ENCODE measurements around the gene CSNK2B.
"Not testable (repeated sequence)": the region's sequence is repeated elsewhere in the genome, so short reads cannot be mapped to it uniquely, and the experiment has no call there.

Gene CSNK2B

DNA sequence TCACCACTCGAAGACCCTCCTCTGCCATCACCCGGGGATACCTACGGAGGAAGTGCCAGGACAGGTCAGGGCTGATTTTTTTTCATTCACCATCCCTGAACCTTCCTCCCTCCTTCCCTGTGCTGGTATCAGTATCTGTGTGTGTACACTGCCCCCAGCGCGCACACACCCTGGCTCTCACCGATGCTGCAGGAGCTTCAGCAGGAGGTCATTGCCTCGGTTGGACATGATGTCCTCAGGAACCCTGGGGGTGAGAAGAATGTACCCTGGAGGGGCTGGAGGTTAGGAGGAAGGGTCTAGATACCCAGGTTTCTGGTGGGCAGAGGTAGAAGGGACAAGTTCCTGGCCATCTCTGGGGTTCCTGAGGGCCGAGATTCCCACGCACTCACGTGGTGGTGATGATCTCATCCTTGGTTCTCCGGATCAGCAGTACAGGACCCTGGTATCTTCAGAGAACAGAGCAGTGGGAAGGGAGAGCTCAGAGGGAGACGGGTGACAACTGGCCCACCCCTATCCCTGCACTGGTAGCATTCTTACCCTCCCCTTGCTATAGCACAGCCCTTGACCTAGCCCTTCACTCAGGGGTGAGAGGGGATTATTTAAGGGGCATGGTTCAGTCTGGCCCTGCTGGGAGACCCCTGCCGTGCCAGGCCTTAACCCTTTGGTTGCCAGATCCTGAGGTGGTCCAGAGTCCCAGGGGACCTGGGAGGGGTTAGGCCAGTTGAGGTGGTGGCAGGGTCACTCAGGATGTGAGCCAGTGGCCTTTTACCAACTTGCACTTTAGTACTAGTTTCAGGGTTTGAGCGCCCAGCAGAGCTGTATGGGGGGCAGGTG is 22.2 kb downstream of the CSNK2B start:
- no peak for DNase-seq

DNA sequence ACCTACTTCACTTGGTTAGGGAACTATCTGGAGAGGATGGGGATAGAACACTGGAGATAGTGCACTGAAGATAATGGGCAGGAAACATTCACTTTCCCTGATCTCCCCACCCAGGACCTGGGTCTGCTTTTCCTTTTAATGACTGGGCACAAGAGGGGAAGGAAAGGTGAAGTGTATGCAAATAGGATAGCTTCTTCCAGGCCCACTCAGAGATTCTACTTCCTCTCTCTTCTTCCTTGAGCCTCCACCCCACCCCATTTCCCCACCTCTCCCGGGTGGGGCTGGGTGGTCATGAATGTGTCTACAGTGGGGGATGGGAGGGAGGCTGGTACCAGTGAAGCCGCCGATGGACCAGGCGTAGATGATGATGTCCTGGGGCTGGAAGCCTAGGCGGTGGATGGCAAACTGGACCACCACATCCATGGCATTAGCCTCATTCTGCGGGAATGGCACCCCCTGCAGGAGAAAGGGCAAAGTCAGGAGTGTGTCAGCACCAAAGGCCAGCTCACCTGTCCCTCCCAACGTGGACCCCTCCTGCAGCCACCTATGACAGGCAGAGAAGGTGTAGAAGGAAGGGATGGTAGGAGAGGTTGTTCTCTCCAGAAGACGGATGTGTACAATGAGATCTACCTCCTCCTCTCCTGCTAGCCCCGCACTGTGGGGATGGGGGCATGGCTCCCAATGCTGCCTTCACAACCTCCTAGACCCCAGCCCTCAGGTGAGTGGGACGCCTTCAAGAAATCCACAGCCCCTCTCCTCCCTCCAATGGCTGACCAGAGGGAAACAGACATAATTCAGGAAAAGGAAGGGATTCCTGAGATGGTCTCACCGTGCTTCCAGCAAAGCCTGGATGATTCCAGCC is 23.6 kb downstream of the CSNK2B start:
- DNase-seq = no peak

DNA sequence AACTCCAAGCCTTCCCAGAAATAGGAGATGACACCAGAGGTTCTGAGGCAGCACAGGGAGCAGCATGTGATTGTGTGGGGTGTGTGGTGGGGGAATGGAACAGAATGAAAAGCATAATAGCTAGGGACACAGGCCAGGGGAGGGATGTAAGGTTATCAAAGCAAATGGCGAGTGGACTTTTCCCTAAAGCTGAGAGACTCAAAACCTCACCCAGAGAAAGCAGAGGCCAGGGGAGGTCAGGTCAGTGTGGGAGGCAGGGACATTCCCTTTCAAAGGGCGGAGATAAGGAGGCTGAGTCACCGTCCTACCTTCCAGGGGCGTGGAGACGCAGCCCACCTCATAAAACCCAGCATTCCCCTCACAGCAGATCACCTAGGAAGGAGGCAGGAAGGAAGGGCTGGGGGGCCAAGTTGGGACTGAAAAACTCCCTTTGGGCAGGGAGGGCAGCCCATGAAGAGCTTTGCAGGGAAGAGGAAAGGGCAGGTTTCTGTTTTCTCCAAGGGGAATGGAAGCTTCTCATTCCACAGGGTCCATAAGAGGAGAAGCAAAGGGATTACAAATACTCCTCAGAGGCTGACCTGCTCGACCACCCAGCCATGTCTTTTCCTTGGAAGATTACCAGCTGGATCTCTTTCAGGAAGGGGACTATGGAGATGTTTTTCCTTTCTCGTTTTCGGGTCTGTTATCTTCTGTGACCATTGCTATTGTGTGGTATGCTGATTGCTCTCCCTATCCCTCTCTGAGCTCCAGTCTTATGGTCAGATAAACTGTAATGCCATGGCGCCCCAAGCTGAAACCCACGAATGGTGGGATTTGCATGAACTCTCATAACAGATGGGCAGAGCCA is 24.6 kb downstream of the CSNK2B start:
- DNase-seq = peak in 3 of 14 donors; percentile 3 to 21 (median 8)

DNA sequence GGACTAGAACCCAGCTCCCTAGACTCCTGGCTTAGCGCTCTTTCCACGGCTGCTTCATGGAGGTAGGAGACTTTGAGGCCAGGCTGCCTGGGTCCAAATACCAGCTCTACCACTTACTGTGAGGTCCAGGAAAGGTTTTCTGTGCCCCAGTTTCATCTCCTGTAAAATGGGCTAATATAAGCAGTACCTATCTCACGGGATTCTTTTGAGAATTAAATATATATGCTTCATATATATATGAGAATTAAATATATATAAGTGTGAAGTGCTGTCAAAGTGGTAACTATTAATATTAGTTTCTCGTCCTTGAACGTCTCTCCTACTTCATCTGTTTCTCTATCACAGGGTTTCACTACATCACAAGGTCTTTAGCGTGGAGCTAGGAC is 25.2 kb downstream of the CSNK2B start:
- DNase-seq = no peak

DNA sequence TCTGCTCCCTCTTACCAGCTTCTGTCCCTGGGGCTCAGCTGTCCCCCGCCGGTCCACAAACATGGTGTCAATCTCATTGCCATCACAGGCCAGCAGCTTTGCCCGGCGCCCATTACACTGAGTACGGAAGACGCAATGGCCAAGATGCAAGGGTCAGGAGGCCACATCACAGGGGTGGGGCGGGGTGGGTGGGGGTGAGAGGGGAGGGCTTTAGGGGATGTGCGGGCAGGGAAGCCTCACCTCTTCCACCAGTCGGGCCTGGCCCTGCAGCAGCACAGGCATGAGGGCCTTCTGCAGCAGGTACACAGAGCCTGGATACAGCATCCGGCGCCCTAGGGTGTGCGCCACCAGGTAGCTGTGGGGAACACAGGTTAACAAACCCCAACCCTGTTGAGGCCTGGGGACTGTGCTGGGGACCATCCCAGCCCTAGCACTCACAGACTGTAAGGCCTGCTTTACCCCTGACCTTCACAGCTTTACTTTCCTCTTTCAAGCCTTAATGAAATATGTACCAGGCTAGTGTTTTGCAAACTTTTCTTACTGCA is 25.8 kb downstream of the CSNK2B start:
- DNase-seq = no peak

DNA sequence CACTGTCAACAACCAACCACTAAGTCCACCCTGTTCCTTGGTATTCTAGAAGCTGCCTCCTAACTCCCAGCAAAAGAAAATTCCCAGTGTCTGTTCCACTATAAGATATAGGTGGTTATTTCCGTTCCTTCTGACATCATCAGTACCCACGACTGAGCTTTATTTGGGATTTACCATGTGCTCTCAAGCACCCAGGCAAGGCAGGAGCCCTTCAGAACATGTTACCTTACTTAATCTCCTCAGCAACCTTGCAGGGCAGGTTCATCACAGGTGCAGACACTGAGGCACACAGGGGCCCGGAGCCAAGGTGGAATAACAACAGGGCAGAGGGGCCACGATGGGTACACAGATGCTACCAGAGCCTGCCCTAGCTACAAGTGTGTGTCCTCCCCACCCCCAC is 26.5 kb downstream of the CSNK2B start:
- no peak for DNase-seq

DNA sequence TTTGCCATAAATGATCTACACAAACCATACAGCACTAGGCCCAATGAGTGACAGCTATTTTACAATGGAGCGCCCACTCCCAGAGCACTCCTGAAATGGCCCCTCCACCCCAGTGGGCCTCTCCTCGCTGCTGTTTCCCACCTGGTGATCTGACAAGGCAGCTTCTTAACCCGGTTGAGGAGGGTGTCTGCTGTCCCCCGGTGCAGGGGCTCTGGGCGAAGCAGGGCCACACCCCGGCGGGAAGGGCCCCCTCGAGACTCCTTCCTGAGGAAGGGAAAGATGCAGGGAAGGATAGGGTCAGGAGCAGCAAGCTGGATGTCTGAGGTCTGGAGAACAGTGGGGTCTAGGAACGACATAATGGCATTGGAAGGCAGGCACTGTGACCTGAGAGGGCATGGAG is 27.0 kb downstream of the CSNK2B start:
- DNase-seq = no peak

DNA sequence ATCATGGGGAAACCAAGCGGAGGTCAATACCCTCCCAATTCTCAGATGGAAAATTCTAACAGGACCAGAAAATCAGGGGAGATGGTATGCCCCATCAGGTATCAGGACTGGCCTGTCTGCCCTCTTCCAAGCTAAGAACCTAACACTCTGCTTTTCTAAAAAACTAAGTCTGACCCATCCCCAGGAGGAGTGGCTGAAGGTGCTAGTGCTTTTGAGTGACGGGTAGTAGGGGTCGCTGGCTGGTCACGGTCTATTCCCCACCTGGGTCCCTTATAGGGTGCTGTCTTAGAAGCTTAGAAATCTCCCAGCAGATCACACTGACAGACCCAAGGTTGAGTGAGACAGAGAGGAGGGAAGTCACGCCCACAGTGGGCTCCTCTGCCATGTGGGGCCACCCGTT is 27.7 kb downstream of the CSNK2B start:
- DNase-seq = no peak

DNA sequence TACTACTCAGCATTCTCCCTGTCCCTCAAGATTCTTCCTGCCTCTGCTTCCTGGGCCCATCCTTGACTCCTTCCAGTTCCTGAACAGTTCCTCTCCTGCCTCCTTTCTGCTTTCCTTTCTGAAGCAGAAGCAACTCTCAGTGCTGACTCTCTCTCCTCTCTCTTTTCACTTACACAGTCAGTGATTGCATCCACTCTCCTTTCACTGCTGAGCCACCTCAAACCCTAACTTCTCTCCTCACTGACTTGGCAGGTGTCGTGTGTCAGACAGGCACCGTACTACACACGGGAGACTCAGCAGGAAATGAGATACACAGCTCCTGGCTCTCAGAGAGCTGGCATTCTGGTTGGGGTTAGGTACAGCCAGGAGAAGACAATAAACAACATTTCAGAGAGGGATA is 31.7 kb downstream of the CSNK2B start:
- DNase-seq = no peak

DNA sequence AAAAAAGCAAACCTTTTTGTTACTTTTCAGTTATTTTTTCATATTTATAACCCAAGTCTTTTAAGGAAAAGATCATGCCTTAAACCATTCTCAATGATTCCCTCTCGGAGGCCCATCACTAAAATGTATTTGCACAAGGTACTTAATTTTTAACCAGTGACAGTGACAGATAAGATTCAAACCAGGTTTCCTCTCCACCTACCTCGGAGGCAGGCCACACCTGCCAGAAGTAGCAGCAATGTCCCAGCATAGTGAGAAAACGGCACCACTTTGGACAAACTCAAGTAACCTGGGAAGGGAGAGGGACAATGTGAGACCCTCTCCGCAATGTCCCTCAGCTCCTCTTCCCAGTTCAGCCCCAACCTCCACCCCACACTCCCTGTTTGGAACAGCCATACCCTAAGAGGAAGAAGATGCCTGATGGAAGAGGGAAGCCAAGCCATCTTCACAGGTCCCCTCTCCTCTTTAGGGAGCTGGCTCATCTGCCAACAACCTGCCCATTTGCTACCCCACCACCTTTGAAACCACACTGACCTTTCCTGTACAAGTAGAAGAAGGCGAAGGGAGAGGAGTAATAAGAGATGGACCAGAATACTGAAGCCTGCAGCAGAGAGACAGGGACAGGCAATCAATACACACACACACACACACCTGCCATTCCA is 35.0 kb downstream of the CSNK2B start:
- no peak for DNase-seq

DNA sequence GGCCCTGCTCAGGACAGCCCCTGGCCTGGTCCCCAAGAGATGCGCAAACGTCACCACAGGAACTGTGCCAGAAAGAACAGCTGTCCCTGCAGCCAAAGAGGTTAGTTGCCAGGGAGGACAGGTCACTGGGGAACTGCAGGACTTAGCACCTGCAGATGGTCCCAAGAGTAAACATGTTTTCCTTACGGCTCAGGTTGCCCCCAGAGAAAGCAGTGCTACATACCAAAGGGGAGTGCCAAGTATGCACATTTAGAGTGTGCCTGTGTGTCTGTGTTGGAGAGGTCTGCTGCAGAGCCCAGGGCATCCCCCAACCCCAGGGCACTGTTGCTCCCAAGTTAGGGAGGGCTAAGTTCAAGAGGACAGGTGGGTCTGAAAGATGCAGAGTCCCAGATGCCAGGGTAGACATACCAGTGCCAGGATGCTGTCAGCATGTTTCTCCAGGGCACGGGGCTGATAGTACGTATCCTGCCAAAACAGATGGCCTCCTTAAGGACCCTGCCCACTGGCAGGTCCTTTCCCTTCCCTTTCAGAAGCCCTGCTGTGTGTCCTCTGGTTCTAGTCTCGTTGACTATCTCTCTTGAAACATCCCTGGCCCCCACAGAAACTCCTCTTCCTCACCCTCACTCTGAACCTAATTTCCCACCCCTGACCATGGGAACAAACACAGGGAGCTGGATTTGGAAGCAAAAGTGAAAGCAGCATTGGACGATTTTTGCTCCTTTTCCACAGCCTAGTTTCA is 36.0 kb downstream of the CSNK2B start:
- peak in 1 of 14 donors; percentile 12 for DNase-seq

DNA sequence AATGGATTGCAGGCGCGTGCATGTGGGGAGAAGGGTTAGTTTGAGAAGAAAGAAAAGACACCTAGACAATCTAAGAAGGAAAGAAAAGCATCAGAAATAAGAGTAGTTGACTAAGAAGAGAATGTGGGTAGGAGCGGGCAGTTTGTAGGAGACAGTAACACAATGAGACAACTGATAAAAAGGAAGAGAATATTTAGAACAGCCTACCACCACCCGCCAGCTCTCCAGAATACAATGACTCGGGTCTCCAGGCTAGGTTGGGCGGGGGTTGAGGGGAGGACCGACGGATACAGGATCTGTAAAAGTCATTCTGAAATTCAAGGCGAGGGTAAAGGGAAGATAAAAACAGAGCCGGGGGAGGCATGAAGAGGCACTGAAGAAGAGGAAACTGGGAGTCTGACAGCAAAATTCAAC is 36.5 kb downstream of the CSNK2B start:
- no peak for DNase-seq

DNA sequence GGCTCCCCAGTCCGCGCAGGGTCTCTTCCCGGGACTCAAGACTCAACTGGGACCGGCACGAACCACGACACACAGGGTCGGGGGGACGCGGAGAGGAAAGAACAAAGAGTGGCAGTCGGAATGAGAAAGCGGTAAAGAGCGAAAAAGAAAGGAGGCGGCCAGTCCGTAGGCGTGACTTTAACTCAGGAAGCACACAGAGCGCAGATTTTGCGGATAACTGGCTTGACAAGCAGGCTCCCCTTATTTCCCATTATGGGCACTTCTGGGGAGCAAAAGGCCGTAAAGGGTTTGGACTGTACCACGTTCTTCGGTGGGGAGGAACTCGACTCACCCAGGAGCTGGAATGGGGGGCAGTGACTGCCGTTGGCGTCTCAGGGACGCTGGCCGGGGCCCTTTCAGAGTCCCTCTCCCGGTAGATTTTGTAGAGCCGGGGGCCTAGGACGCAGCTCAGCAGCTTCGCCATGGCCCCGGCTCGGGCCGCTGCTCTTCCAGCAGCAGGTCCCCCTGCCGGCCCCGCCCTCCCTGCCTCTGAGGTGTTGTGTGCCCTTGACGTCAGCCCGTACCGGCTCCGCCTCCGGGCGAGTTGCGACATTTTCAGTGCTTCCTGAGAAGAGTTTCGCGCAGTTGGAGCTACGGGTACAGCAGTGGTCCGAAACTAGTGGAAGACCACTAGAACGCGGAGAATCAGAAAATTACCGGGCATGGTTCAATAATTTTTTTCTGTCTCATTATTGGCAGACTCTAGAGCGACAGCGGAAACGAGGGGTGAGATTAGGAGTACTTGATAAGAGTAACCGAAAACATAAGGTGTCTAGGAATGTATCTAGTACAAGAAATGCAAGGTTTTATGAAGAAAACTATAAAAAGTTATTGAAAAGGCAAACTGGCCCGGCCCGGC is 37.2 kb downstream of the CSNK2B start, which contains the start of gene ABHD16A:
Gene ABHD16A, minus strand, starts transcription at position 506 of the 898 bp plus-strand sequence. Its CDS starts 43 bp downstream, at position 463.
- peak; percentile 79 to 99 (median 94) for DNase-seq

DNA sequence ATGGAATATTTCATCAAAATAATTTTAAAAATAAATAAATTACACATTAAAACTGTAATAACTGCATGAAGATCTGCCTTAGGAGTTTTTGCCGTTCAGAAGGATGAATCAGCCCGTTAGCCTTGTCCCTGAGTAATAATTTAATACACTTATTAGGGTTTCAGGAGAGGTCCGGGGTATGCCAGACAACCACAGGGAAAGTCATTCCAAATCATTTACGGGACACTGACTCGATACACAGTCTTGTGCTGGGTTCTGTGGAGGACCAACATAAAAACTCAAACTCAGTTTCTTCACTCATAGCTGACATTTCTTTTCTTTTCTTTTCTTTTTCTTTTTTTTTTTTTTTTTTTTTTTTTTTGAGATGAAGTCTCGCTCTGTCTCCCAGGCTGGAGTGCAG is 40.1 kb downstream of the CSNK2B start:
- no peak for DNase-seq

DNA sequence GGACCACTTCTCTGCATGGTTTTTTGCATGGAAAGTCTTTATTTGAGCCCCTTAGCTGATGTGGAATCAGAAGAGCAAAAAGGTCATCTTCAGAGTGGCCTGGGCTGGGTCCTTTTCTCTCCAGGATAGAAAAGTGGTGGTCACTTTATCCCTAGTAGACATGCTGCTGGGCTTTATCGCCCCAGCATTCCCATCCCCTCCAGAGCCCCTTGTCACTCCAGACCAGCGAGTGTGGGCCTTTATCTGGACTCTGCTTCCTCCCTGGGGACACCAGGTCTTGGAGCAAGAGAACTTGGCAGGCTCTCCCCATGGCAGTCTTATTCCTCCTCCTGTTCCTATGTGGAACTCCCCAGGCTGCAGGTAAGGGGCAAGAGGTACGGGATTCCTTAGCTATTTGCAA is 40.7 kb downstream of the CSNK2B start, which contains the start of gene LY6G6F:
Gene LY6G6F, plus strand, starts transcription at position 268 of the 400 bp plus-strand sequence. Its CDS starts 41 bp downstream, at position 309.
- no peak for DNase-seq

DNA sequence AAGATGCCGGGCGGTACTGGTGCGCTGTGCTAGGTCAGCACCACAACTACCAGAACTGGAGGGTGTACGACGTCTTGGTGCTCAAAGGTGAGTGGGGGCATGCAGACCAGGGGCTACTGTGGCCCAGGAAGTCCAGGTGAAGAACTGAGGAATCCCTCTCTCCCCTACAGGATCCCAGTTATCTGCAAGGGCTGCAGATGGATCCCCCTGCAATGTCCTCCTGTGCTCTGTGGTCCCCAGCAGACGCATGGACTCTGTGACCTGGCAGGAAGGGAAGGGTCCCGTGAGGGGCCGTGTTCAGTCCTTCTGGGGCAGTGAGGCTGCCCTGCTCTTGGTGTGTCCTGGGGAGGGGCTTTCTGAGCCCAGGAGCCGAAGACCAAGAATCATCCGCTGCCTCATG is 41.8 kb downstream of the CSNK2B start:
- no peak for DNase-seq

DNA sequence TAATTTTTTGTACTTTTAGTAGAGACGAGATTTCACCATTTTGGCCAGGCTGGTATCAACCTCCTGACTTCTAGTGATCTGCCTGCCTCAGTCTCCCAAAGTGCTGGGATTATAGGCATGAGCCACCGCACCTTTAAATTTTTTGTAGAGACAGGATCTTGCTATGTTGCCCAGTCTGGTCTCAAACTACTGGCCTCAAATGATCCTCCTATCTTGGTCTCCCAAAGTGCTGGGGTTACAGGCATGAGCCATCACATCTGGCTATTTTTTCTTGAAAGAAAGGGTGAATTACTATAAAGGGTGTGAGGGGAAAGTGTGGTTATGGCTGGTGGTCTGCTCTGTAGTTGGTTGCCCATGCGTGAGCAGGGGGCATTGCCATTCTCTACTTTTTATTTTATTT is 42.3 kb downstream of the CSNK2B start:
- no peak for DNase-seq

DNA sequence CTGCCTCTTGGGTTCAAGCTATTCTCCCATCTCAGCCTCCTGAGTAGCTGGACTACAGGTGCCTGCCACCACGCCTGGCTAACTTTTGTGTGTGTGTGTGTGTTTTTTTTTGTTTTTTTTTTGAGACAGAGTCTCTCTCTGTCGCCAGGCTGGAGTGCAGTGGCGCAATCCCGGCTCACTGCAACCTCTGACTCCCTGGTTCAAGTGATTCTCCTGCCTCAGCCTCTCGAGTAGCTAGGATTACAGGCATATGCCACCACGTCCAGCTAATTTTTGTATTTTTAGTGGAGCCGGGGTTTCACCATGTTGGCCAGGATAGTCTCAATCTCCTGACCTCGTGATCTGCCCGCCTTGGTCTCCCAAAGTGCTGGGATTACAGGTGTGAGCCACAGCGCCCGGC is 43.3 kb downstream of the CSNK2B start:
- not testable (repeated sequence) for DNase-seq

DNA sequence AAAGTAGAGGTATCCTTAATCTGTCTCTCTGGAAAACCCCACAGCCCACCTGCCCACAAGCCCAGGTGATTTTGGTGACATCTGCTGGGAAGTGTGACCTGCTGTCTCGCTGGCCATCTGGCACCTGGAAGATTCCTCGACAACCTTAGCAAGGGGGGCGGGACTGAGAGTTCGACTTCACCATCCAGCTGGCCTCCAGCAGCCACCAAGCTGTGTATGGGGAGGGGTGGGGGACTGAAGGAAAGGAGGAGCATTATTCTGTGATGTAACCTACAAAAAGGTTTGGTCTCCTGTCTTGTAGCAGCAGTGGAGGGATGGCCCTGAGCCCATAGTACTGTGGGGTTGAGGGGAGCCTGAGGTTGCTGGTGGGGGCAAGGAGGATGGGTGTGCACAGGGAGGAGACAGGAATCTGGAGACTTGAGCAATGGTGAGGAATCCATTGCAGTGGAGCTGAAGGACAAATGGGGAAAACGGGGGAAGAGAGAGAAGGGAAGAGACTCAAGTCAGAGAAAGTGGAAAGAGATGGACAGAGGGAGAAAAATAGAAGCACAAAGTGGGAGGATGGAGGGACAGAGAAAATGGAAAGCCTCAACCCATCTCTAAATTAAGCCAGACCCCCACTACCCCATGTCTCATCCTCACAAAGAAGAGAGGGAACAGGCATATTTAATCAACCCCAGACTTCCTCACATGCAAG is 44.8 kb downstream of the CSNK2B start:
- DNase-seq = no peak

Measured in C1 segment of cervical spinal cord (tissue), 14 donors.